Effector memory CD8-positive, alpha-beta T cell (primary cell): ENCODE measurements around the gene SLTM.
"Not testable (repeated sequence)": the region's sequence is repeated elsewhere in the genome, so short reads cannot be mapped to it uniquely, and the experiment has no call there.

ENCODE experiments used
- ATAC-seq: fragments of 150-1000 bp; cut with Tn5 transposase; replicated peaks from 2 replicates; pipeline ENCODE4 v1.10.0; 2021; ENCODE audit warnings: mild to moderate bottlenecking, moderate library complexity
- DNase-seq, 3 experiments: peaks; one replicate each; pipeline ENCODE4 v3.0.0; 2021
- H3K27ac Mint-ChIP-seq, 2 donors: one replicate each; pipeline ENCODE4 v1.8.0; 2022; ENCODE audit warnings: mild to moderate bottlenecking in 2 of 2, mixed read lengths in 2 of 2, moderate library complexity in 2 of 2
- H3K27me3 Mint-ChIP-seq, 2 donors: one replicate each; pipeline ENCODE4 v1.8.0; 2022; ENCODE audit warnings: mixed read lengths in 2 of 2
- H3K36me3 Mint-ChIP-seq: one replicate; pipeline ENCODE4 v1.8.0; 2022; ENCODE audit warnings: mild to moderate bottlenecking, moderate library complexity, mixed read lengths; ENCODE audit not compliant: insufficient read depth
- H3K4me1 Mint-ChIP-seq, 2 donors: one replicate each; pipeline ENCODE4 v1.8.0; 2022; ENCODE audit warnings: low read depth in 2 of 2, mixed read lengths in 2 of 2
- H3K4me3 Mint-ChIP-seq, 2 donors: one replicate each; pipeline ENCODE4 v1.8.0; 2022; ENCODE audit warnings: mild to moderate bottlenecking in 2 of 2, mixed read lengths in 2 of 2, moderate library complexity in 2 of 2
- H3K9me3 Mint-ChIP-seq, 2 donors: one replicate each; pipeline ENCODE4 v1.8.0; 2022; ENCODE audit warnings: mixed read lengths in 2 of 2

SLTM gene

DNA sequence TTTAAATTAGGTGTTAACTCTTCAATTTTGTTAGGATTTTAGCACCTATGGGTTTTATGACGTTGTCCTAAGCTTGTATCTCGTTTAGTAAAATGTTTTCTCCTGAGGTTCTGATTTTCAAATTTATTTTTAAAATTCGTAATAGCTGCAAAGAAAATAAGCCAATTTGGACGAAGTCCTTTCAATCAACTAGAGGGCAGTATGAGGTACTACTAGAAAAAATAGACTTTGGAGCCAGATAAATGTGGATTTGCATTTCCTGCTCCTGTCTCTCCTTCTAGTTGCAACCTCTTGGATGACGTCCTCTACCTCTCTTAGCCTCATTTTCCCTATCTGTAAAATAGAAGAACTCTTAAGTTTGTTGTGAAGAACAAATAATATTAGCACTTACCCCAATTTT lies 81.1 kb downstream of the SLTM start:
- Mint-ChIP-seq H3K4me1 (no peaks in the 10 kb centered on the region), H3K36me3 (peaks cover 53% of the 10 kb centered on the region), H3K27ac (no peak overlapping the region), H3K27me3 (no peaks in the 10 kb centered on the region), H3K4me3 (no peak overlapping the region), H3K9me3 (no peaks in the 10 kb centered on the region)
- ATAC-seq = no peak
- DNase-seq = no peak

DNA sequence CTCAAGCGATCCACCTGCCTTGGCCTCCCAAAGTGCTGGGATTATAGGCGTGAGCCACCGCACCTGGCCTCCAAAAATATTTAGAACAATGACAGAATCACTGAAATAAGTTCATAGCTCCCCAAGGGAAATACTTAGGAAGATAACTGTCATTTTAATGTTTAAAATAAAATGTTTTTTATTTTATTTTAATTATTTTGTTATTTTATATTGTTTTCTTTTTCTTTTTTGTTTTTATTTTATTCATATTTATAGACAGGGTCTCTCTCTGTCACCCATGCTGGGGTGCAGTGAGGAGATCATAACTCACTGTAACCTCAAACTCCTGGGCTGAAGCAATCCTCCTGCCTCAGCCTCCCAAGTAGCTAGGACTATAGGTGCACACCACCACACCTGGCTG lies 82.3 kb downstream of the SLTM start:
- not testable (repeated sequence) for H3K9me3 Mint-ChIP-seq, ATAC-seq, H3K4me3 Mint-ChIP-seq, H3K27me3 Mint-ChIP-seq, DNase-seq, H3K27ac Mint-ChIP-seq, H3K4me1 Mint-ChIP-seq
- H3K36me3 Mint-ChIP-seq = peaks cover 59% of the 10 kb centered on the region

DNA sequence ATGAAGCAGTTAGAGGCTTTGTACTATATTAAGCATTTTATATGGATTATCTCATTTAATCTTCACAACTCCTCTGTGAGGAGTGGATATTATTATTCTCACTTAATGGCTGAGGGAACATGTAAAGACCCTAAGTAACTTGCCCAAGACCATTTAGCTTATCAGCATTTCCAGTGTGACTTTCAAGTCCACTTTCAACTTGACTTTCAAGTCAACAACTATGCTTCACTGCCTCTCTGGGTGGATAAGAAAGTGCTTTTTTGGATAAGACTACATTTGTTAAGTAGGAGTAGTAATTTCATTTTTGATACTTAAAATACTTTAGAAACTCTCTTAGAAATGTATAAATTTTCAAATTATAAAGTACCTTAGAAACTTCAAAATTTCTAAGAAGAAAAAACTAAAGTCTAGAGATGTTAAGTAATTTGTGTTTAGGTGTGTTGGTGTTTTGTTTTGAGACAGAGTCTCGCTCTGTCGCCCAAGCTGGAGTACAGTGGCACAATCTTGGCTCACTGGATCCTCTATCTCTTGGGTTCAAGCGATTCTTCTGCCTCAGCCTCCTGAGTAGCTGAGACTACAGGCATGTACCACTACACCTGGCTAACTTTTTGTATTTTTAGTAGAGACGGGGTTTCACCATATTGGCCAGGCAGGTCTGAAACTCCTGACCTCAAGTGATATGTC lies 90.6 kb downstream of the SLTM start:
- DNase-seq (no peak), ATAC-seq (no peak)
- H3K9me3 Mint-ChIP-seq = no peaks in the 10 kb centered on the region
- no peak overlapping the region for H3K27ac Mint-ChIP-seq
- no peak overlapping the region for H3K4me3 Mint-ChIP-seq
- H3K4me1 Mint-ChIP-seq = no peaks in the 10 kb centered on the region
- H3K36me3 Mint-ChIP-seq = peaks cover 38% of the 10 kb centered on the region
- no peaks in the 10 kb centered on the region for H3K27me3 Mint-ChIP-seq

DNA sequence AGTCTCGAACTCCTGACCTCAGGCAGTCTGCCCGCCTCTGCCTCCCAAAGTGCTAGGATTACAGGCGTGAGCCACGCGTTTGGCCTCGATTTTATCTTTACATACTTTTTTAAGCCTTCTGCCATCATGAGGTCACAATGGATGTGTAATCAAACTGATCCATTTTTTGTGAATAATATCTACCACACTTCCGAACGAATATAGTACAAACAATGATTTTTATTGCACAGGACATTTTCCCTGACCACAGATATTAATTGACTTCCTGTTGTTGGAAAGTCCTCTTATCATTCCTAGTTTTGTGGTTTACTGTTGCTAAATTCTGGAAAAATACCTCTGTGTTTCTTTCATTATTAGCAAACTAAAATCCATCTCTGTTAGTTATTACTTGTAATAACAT lies 93.4 kb downstream of the SLTM start:
- Mint-ChIP-seq H3K36me3 (peaks cover 27% of the 10 kb centered on the region), H3K4me3 (no peak overlapping the region), H3K27me3 (no peaks in the 10 kb centered on the region), H3K4me1 (no peaks in the 10 kb centered on the region), H3K27ac (peak overlapping the region in 1 of 2 donors; percentile 26), H3K9me3 (no peaks in the 10 kb centered on the region)
- ATAC-seq (no peak), DNase-seq (no peak)

DNA sequence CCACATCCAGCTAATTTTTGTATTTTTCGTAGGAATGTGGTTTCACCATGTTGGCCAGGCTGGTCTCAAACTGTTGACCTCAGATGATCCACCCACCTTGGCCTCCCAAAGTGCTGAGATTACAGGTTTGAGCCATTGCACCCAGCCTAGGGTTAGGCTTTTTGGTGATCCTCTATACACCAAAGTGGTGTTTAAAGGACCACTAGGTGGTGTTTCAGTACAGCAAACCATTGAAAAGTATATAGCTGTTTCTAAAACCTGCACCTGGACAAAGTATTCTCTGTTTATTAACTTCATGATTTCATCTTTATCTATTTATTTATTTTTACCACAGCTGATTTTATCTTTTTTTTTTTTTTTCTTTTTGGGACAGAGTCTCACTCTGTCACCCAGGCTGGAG lies 94.0 kb downstream of the SLTM start:
- peak overlapping the region in 1 of 2 donors; percentile 26 for H3K27ac Mint-ChIP-seq
- no peaks in the 10 kb centered on the region for H3K4me1 Mint-ChIP-seq
- ATAC-seq (no peak), DNase-seq (no peak)
- no peak overlapping the region for H3K4me3 Mint-ChIP-seq
- no peaks in the 10 kb centered on the region for H3K27me3 Mint-ChIP-seq
- H3K9me3 Mint-ChIP-seq = no peaks in the 10 kb centered on the region
- H3K36me3 Mint-ChIP-seq = peaks cover 25% of the 10 kb centered on the region

DNA sequence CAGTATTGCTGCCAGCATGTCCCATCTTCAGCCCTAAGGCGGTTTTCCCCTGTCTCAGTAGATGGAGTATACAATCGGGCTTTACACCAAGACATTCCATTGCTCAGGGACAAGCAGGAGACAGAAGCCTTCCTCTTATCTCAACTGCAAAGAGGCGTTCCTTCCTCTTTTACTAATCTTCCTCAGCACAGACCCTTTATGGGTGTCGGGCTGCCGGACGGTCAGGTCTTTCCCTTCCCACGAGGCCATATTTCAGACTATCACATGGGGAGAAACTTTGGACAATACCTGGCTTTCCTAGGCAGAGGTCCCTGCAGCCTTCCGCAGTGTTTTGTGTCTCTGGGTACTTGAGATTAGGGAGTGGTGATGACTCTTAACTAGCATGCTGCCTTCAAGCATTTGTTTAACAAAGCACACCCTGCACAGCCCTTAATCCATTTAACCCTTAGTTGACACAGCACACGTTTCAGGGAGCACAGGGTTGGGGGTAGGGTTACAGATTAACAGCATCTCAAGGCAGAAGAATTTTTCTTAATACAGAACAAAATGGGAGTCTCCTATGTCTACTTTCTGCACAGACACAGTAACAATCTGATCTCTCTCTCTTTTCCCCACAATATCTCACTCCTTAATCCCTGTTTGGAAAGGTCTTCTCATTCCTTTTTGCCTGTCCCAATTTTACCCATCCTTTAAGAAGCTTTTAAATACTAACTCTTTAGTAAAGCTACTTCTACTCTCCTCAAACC lies 99.6 kb downstream of the SLTM start:
- not testable (repeated sequence) for H3K4me3 Mint-ChIP-seq, H3K27ac Mint-ChIP-seq, ATAC-seq, H3K4me1 Mint-ChIP-seq, H3K27me3 Mint-ChIP-seq, H3K9me3 Mint-ChIP-seq, DNase-seq
- peaks cover 20% of the 10 kb centered on the region for H3K36me3 Mint-ChIP-seq

DNA sequence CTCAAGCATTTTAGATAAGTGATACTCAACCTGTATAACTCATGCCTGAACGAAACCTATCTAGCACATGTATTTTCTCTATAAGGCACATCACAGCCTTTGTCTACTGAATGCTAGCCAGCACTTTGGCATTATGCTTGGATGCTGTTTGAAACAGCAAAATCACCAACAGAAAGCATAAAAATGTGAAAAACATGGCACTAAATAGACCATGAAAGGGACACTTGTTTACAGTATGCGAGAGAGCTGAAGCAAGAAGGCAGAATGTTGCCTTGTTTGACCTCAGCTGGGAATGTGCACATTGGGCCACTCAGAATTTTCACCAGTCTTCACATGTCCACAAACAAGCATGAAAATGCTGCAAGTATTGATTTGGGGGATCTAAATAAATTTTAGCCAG lies 102.9 kb downstream of the SLTM start:
- Mint-ChIP-seq H3K9me3 (no peaks in the 10 kb centered on the region), H3K36me3 (peaks cover 20% of the 10 kb centered on the region), H3K27ac (no peak overlapping the region), H3K4me3 (no peak overlapping the region), H3K27me3 (no peaks in the 10 kb centered on the region), H3K4me1 (no peaks in the 10 kb centered on the region)
- DNase-seq (no peak), ATAC-seq (no peak)
